ENCODE measurements around the gene CDCA7L. TPM values are rescaled to one million over a fixed set of nuclear protein-coding genes. Genes with fewer than 3 reads are reported as not detected.

The CDCA7L gene
- total RNA-seq, 2 experiments from 2014 or later = 86.9 to 92.1 TPM

GRCh38 chr7:21965291-21965690 is 19.6 kb upstream of the CDCA7L start:
- POLR2A ChIA-PET = no interaction called here

GRCh38 chr7:21962677-21963076 is 17.0 kb upstream of the CDCA7L start:
- no peaks in the 10 kb centered on the region for H3K27me3 Mint-ChIP-seq
- no peak for DNase-seq
- no peaks in the 10 kb centered on the region for H3K9me3 Mint-ChIP-seq (ENCODE audit: low read depth)
- ChIA-PET POLR2A (no interaction called here), CTCF (interaction anchor here (0.7 to 2.0 kb wide), 4 partner anchors 9 to 58 kb away, joined by 3 to 7 read pairs (median 3); no protein-coding TSS in a partner anchor)
- H3K4me1 Mint-ChIP-seq = peaks cover 4% of the 10 kb centered on the region
- no peak overlapping the region for H3K4me3 Mint-ChIP-seq
- intact Hi-C loops (cut with DNase I, micrococcal nuclease) = no loop called here
- ATAC-seq = no peak
- no peak overlapping the region for H3K27ac Mint-ChIP-seq
- no peaks in the 10 kb centered on the region for H3K36me3 Mint-ChIP-seq (ENCODE audit: low read depth)

More at GRCh38 chr7:21965291-21965690, 19.6 kb upstream of the CDCA7L start:
- Mint-ChIP-seq H3K9me3 (ENCODE audit: low read depth) (no peaks in the 10 kb centered on the region), H3K4me3 (no peak overlapping the region), H3K36me3 (ENCODE audit: low read depth) (no peaks in the 10 kb centered on the region), H3K27ac (no peak overlapping the region), H3K27me3 (no peaks in the 10 kb centered on the region), H3K4me1 (peaks cover 10% of the 10 kb centered on the region)
- CTCF ChIA-PET = no interaction called here
- intact Hi-C loops (cut with DNase I, micrococcal nuclease) = no loop called here
- ATAC-seq (no peak), DNase-seq (no peak)

DNA sequence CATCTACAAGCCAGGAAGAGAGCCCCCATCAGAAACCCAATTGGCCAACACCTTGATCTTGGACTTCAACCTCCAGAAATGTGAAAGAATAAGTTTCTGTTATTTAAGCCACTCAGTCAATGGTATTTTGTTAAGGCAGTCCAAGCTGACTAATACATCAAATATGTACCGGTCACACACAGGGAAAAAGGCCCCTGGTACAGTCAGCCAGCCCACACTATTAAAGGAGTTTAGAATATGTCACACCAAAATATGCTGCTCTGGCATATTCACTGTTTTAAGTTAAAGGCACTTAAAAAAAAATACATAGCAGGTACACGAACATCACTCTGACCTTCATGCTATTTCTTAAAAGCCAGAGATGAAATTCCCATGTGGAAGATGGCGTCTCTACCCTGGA is 15.2 kb upstream of the CDCA7L start:
- ChIA-PET POLR2A (no interaction called here), CTCF (interaction anchor here (0.6 kb wide), 1 partner anchor 25 kb away, joined by 3 read pairs; no protein-coding TSS in a partner anchor)
- ATAC-seq = no peak
- no peaks in the 10 kb centered on the region for H3K9me3 Mint-ChIP-seq (ENCODE audit: low read depth)
- no peaks in the 10 kb centered on the region for H3K4me1 Mint-ChIP-seq
- H3K4me3 Mint-ChIP-seq = no peak overlapping the region
- no peak overlapping the region for H3K27ac Mint-ChIP-seq
- no peaks in the 10 kb centered on the region for H3K36me3 Mint-ChIP-seq (ENCODE audit: low read depth)
- no peaks in the 10 kb centered on the region for H3K27me3 Mint-ChIP-seq
- intact Hi-C loops (cut with DNase I, micrococcal nuclease) = no loop called here
- no peak for DNase-seq

DNA sequence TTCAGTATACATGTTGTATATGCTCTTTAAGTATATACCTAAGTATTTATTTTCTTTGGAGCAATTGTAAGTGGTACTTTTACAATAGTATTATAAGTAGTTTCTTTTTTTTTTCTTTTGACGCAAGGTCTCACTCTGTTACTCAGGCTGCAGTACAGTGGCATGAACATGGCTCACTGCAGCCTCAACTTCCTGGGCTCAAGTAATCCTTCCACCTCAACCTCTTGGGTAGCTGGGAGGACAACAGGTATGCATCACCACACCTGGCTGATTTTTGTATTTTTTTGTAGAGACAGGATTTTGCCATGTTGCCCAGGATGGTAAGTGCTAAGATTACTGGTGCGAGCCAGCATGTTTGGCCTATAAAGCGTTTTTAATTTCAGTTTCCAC is 13.7 kb upstream of the CDCA7L start:
- ATAC-seq (no peak), DNase-seq (no peak)
- intact Hi-C loops (cut with DNase I, micrococcal nuclease) = no loop called here
- no peak overlapping the region for H3K27ac Mint-ChIP-seq
- ChIA-PET POLR2A (no interaction called here), CTCF (interaction anchor here (0.6 kb wide), 2 partner anchors 89 to 611 kb away, joined by 3 to 4 read pairs; no protein-coding TSS in a partner anchor)
- H3K27me3 Mint-ChIP-seq = no peaks in the 10 kb centered on the region
- no peak overlapping the region for H3K4me3 Mint-ChIP-seq
- no peaks in the 10 kb centered on the region for H3K4me1 Mint-ChIP-seq
- H3K9me3 Mint-ChIP-seq (ENCODE audit: low read depth) = no peaks in the 10 kb centered on the region
- H3K36me3 Mint-ChIP-seq (ENCODE audit: low read depth) = no peaks in the 10 kb centered on the region

GRCh38 chr7:21953781-21954180 is 8.1 kb upstream of the CDCA7L start:
- ATAC-seq (no peak), DNase-seq (no peak)
- CTCF ChIA-PET = interaction anchor here (0.7 to 1.1 kb wide), 2 partner anchors 16 to 168 kb away, joined by 3 to 4 read pairs; no protein-coding TSS in a partner anchor
- Mint-ChIP-seq H3K4me1 (peaks cover 1% of the 10 kb centered on the region), H3K4me3 (no peak overlapping the region), H3K27ac (no peak overlapping the region), H3K36me3 (ENCODE audit: low read depth) (no peaks in the 10 kb centered on the region), H3K27me3 (peaks cover 2% of the 10 kb centered on the region), H3K9me3 (ENCODE audit: low read depth) (no peaks in the 10 kb centered on the region)
- POLR2A ChIA-PET = no interaction called here
- intact Hi-C loops (cut with DNase I, micrococcal nuclease) = no loop called here

DNA sequence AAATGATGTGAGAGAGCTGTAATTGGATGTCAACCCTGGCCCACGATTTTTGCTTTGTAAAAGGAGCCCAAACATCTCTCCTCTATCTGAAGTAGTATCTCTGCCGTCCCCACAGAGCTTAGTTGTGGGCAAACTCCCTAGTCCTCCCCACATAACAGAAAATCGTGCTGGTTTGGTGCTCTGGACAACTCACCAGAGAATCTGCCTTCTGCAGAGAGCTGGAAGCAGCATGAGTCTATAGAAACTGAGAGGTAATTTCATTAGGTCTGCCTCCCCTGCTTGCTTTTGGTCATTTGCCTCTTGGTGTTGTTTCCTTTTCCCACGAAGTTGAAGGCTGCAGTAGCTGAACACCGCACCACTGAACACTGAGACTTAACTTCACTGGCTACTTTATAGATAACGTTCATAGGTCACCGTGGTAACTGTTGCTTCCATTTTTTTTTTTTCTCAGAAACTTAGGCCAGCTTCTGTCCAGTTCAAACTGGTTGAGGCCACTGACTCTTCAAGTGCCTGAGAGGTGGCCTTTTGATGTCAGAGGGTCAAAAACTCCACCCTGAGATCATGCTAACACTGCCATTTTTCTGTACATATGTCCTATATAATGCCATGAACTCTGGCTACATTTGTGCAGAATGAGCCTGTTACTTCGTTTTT is 3.3 kb upstream of the CDCA7L start:
- H3K36me3 Mint-ChIP-seq (ENCODE audit: low read depth) = peaks cover 3% of the 10 kb centered on the region
- peaks cover 28% of the 10 kb centered on the region for H3K4me1 Mint-ChIP-seq
- ATAC-seq = no peak
- H3K9me3 Mint-ChIP-seq (ENCODE audit: low read depth) = no peaks in the 10 kb centered on the region
- H3K4me3 Mint-ChIP-seq = no peak overlapping the region
- intact Hi-C loops (cut with DNase I, micrococcal nuclease) = no loop called here
- peaks cover 2% of the 10 kb centered on the region for H3K27me3 Mint-ChIP-seq
- DNase-seq = no peak
- POLR2A ChIA-PET = no interaction called here
- CTCF ChIA-PET = interaction anchor here (0.9 to 1.6 kb wide), 2 partner anchors 9 to 19 kb away, joined by 3 to 4 read pairs; no protein-coding TSS in a partner anchor
- H3K27ac Mint-ChIP-seq = no peak overlapping the region

DNA sequence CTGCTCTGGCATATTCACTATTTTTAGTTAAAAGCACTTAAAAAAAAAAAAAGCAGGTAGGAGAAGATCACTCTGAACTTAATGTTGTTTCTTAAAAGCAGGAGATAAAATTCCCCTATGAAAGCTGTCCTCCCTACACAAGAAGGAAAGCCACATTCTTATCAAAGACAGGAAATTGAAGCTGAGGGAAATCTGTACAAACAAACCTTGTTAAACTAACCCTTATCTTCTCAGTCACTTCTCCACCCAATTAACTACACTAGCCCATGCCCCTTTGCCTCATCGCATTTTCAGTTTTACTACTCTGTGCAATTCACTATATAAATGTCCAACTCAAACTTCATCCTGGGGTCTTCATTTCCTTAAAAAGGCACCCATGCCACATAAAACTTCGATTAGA is 2.7 kb upstream of the CDCA7L start:
- no peaks in the 10 kb centered on the region for H3K9me3 Mint-ChIP-seq (ENCODE audit: low read depth)
- ChIA-PET POLR2A (no interaction called here), CTCF (no interaction called here)
- no peak for ATAC-seq
- peaks cover 5% of the 10 kb centered on the region for H3K36me3 Mint-ChIP-seq (ENCODE audit: low read depth)
- peaks cover 35% of the 10 kb centered on the region for H3K4me1 Mint-ChIP-seq
- intact Hi-C loops (cut with DNase I, micrococcal nuclease) = no loop called here
- H3K27ac Mint-ChIP-seq = no peak overlapping the region
- H3K4me3 Mint-ChIP-seq = no peak overlapping the region
- no peak for DNase-seq
- H3K27me3 Mint-ChIP-seq = peaks cover 2% of the 10 kb centered on the region

GRCh38 chr7:21947946-21948345 is 2.2 kb upstream of the CDCA7L start:
- intact Hi-C loops (cut with DNase I, micrococcal nuclease) = no loop called here
- no peak overlapping the region for H3K27ac Mint-ChIP-seq
- CTCF ChIA-PET = no interaction called here

GRCh38 chr7:21947056-21947455 is 1.4 kb upstream of the CDCA7L start:
- POLR2A ChIA-PET = no interaction called here
- DNase-seq (no peak), ATAC-seq (no peak)
- H3K27ac Mint-ChIP-seq = no peak overlapping the region
- peaks cover 14% of the 10 kb centered on the region for H3K36me3 Mint-ChIP-seq (ENCODE audit: low read depth)
- H3K4me1 Mint-ChIP-seq = peaks cover 48% of the 10 kb centered on the region
- intact Hi-C loops (cut with DNase I, micrococcal nuclease) = no loop called here
- peaks cover 2% of the 10 kb centered on the region for H3K27me3 Mint-ChIP-seq
- H3K9me3 Mint-ChIP-seq (ENCODE audit: low read depth) = no peaks in the 10 kb centered on the region
- H3K4me3 Mint-ChIP-seq = no peak overlapping the region
- CTCF ChIA-PET = no interaction called here

More at GRCh38 chr7:21947946-21948345, 2.2 kb upstream of the CDCA7L start:
- peaks cover 9% of the 10 kb centered on the region for H3K36me3 Mint-ChIP-seq (ENCODE audit: low read depth)
- peaks cover 39% of the 10 kb centered on the region for H3K4me1 Mint-ChIP-seq
- H3K4me3 Mint-ChIP-seq = no peak overlapping the region
- ATAC-seq = no peak
- DNase-seq = no peak
- POLR2A ChIA-PET = no interaction called here
- peaks cover 2% of the 10 kb centered on the region for H3K27me3 Mint-ChIP-seq
- no peaks in the 10 kb centered on the region for H3K9me3 Mint-ChIP-seq (ENCODE audit: low read depth)

- H3K4me1 Mint-ChIP-seq = peaks cover 56% of the 10 kb centered on the region
These were observed 567 bp upstream of the CDCA7L start for GRCh38 chr7:21946222-21946709.

DNA sequence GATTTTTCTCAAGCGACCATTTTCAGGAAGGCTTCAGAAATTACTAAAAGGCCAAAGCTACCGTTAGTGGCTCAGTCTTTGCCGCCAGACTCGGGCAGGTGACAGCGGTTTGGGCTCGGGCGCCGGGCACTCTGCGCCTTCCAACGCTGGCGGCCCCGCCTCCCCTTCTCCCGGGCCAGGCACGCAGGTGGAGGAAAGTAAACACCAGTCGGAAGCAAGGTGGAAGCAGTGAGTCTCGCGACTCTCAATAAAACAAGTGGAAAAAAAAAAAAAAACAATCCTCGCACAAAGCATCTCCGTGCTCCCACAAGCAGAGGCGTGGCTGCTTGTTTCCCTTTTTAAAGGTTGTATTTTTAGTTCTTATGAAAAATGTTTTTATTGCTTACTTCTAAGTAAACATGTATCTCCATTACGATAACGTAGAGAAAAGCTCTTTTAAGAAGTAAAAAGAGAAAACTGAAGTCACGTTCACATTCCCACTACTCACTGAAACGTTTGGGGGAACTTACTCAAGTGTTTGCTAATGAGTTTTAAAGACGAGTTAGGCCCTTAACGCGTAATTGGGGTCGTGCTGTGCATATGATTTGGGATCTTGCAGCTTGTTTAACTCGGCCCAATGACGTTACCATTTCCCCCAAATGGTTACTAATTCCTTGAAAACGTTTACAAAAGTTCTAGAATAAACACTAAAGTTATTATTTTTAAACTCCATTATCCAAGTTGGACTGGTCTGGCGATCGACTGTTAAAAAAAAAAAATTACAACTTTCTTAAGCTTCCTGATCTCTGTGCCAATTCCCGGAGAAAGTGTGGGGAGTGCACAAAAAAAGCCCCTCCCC is 864 bp downstream of the CDCA7L start:
- peak; percentile 10 for ATAC-seq
- POLR2A ChIA-PET = interaction anchor here (0.6 to 2.1 kb wide), 6 partner anchors 25 to 1429 kb away, joined by 3 to 9 read pairs (median 4); partner anchors contain the start of gene SP4

More at GRCh38 chr7:21946222-21946709, 567 bp upstream of the CDCA7L start:
- H3K9me3 Mint-ChIP-seq (ENCODE audit: low read depth) = no peaks in the 10 kb centered on the region
- H3K27me3 Mint-ChIP-seq = peaks cover 2% of the 10 kb centered on the region
- no peak for DNase-seq
- CTCF ChIA-PET = interaction anchor here (0.7 to 1.6 kb wide), 2 partner anchors 23 to 76 kb away, joined by 3 to 4 read pairs; no protein-coding TSS in a partner anchor
- POLR2A ChIA-PET = interaction anchor here (0.6 to 1.5 kb wide), 3 partner anchors 126 to 1444 kb away, joined by 3 to 6 read pairs (median 4); partner anchors contain the start of gene SP4
- H3K27ac Mint-ChIP-seq = peak overlapping the region; percentile 55
- ATAC-seq = no peak
- peak overlapping the region; percentile 82 for H3K4me3 Mint-ChIP-seq
- peaks cover 15% of the 10 kb centered on the region for H3K36me3 Mint-ChIP-seq (ENCODE audit: low read depth)
- intact Hi-C loops (cut with DNase I, micrococcal nuclease) = no loop called here

More for the DNA sequence above, 864 bp downstream of the CDCA7L start:
- DNase-seq = peak; percentile 76
- peaks cover 69% of the 10 kb centered on the region for H3K4me1 Mint-ChIP-seq
- intact Hi-C loops (cut with DNase I, micrococcal nuclease) = loop anchor here in 1 of 2 experiments (1.0 to 2.0 kb wide), 3 partner anchors 138 to 942 kb away; no protein-coding TSS in a partner anchor
- CTCF ChIA-PET = interaction anchor here (0.6 to 1.6 kb wide), 4 partner anchors 24 to 395 kb away, joined by 3 to 4 read pairs (median 4); no protein-coding TSS in a partner anchor
- H3K9me3 Mint-ChIP-seq (ENCODE audit: low read depth) = no peaks in the 10 kb centered on the region
- H3K4me3 Mint-ChIP-seq = peak overlapping the region; percentile 82
- H3K36me3 Mint-ChIP-seq (ENCODE audit: low read depth) = peaks cover 17% of the 10 kb centered on the region
- H3K27ac Mint-ChIP-seq = peak overlapping the region; percentile 85
- H3K27me3 Mint-ChIP-seq = peaks cover 2% of the 10 kb centered on the region
